ENCODE measurements around the gene FBLN1.

GRCh38 chr22:45617948-45618347, 115.3 kb downstream of the FBLN1 start:
- TF ChIP-seq ZNF704 (tag by site-specific recombination; IDR thresholded peaks at IDR 0.05) (no peak), ZNF362 (tag by site-specific recombination; IDR thresholded peaks at IDR 0.05) (no peak), CTCF (tag by site-specific recombination; IDR thresholded peaks at IDR 0.05) (no peak), SP2 (tag by site-specific recombination; IDR thresholded peaks at IDR 0.05) (no peak), ZBTB44 (tag by site-specific recombination; IDR thresholded peaks at IDR 0.05) (no peak), HOXA7 (CRISPR knock-in tag; IDR thresholded peaks at IDR 0.05; ENCODE audit: borderline replicate concordance) (no peak)

Measured in HEK293 (cell line).